Measurements from ENCODE around the gene MYO7A. TPM values are rescaled to one million over a fixed set of nuclear protein-coding genes. Genes with fewer than 3 reads are reported as not detected.

Gene MYO7A
- polyA plus RNA-seq, 3 donors: 2.5 to 3.4 (median 3.1) TPM

- no peak for DNase-seq (ENCODE audit: low read depth in 3 of 3, low spot score in 2 of 3)
These were observed 53.2 kb downstream of the MYO7A start for GRCh38 chr11:77181226-77181625.

GRCh38 chr11:77181799-77182541, 53.9 kb downstream of the MYO7A start:
- DNase-seq (ENCODE audit: low read depth in 3 of 3, low spot score in 2 of 3): no peak

- no peak for DNase-seq (ENCODE audit: low read depth in 3 of 3, low spot score in 2 of 3)
These were observed 54.7 kb downstream of the MYO7A start for GRCh38 chr11:77182542-77183430.

- no peak for DNase-seq (ENCODE audit: low read depth in 3 of 3, low spot score in 2 of 3)
These were observed 55.5 kb downstream of the MYO7A start for GRCh38 chr11:77183431-77183984.

GRCh38 chr11:77184136-77184860, 56.3 kb downstream of the MYO7A start:
- no peak for DNase-seq (ENCODE audit: low read depth in 3 of 3, low spot score in 2 of 3)

- DNase-seq (ENCODE audit: low read depth in 3 of 3, low spot score in 2 of 3): no peak
These were observed 58.3 kb downstream of the MYO7A start for GRCh38 chr11:77186302-77186701.

GRCh38 chr11:77187111-77187750, 59.2 kb downstream of the MYO7A start:
- no peak for DNase-seq (ENCODE audit: low read depth in 3 of 3, low spot score in 2 of 3)

GRCh38 chr11:77187776-77188632, 60.0 kb downstream of the MYO7A start:
- DNase-seq (ENCODE audit: low read depth in 3 of 3, low spot score in 2 of 3): peak; percentile 56 to 65 (median 64)

- DNase-seq (ENCODE audit: low read depth in 3 of 3, low spot score in 2 of 3): no peak
These were observed 60.8 kb downstream of the MYO7A start for GRCh38 chr11:77188633-77189491.

- no peak for DNase-seq (ENCODE audit: low read depth in 3 of 3, low spot score in 2 of 3)
These were observed 61.7 kb downstream of the MYO7A start for GRCh38 chr11:77189588-77190210.

GRCh38 chr11:77190331-77191075, 62.5 kb downstream of the MYO7A start:
- DNase-seq (ENCODE audit: low read depth in 3 of 3, low spot score in 2 of 3): no peak

- DNase-seq (ENCODE audit: low read depth in 3 of 3, low spot score in 2 of 3): no peak
These were observed 63.4 kb downstream of the MYO7A start for GRCh38 chr11:77191429-77191822.

GRCh38 chr11:77191823-77192495, 63.9 kb downstream of the MYO7A start:
- DNase-seq (ENCODE audit: low read depth in 3 of 3, low spot score in 2 of 3): peak; percentile 47 to 68 (median 63)

- no peak for DNase-seq (ENCODE audit: low read depth in 3 of 3, low spot score in 2 of 3)
These were observed 65.1 kb downstream of the MYO7A start for GRCh38 chr11:77193167-77193566.

- no peak for DNase-seq (ENCODE audit: low read depth in 3 of 3, low spot score in 2 of 3)
These were observed 66.1 kb downstream of the MYO7A start for GRCh38 chr11:77193911-77194830.

Measured in right renal cortex interstitium (tissue), 3 donors.